T-helper 17 cell (primary cell): ENCODE results near the gene UBL7. TPM values are rescaled to one million over a fixed set of nuclear protein-coding genes. Genes with fewer than 3 reads are reported as not detected.
A peak's percentile ranks its signal among the peaks of the same experiment; 100 is the strongest.

Experiments used
- ATAC-seq: fragments of 150-1000 bp; cut with Tn5 transposase; 2 replicates; pipeline ENCODE4 v1.10.0; 2021; ENCODE audit warnings: mild to moderate bottlenecking, moderate library complexity
- DNase-seq, 3 donors: peaks; one replicate each; pipeline versions ENCODE4 v3.0.0 to v3.0.0-alpha.2; 2020 to 2021
- H3K9me3 ChIP-seq: one replicate; pipeline ENCODE4 v1.7.0; 2013; ENCODE audit warnings: low read length, mild to moderate bottlenecking; ENCODE audit not compliant: control insufficient read depth, poor library complexity, severe bottlenecking
- H3K27ac Mint-ChIP-seq: one replicate; pipeline ENCODE4 v1.8.0; 2022; ENCODE audit warnings: mild to moderate bottlenecking, moderate library complexity, mixed read lengths
- H3K27me3 Mint-ChIP-seq: one replicate; pipeline ENCODE4 v1.8.0; 2022; ENCODE audit warnings: mixed read lengths
- H3K36me3 Mint-ChIP-seq: one replicate; pipeline ENCODE4 v1.8.0; 2022; ENCODE audit warnings: low read depth, mixed read lengths
- H3K4me1 Mint-ChIP-seq: one replicate; pipeline ENCODE4 v1.8.0; 2022; ENCODE audit warnings: mild to moderate bottlenecking, mixed read lengths
- H3K4me3 Mint-ChIP-seq: one replicate; pipeline ENCODE4 v1.8.0; 2022; ENCODE audit warnings: mild to moderate bottlenecking, moderate library complexity, mixed read lengths
- total RNA-seq, 4 donors: library from RNA in 2 of 4; stranded (reverse) in 2 of 4; gene quantifications; one replicate each; pipeline ENCODE4 v1.2.3 and lab custom pipeline; 2022 to 2026

The UBL7 gene
- total RNA-seq, 2 donors from 2014 or later: 28.0 to 28.2 TPM

- H3K9me3 ChIP-seq: no peaks in the 10 kb centered on the region
- DNase-seq (no peak), ATAC-seq (no peak)
- H3K27ac Mint-ChIP-seq: no peak overlapping the region
- H3K36me3 Mint-ChIP-seq: peaks cover 4% of the 10 kb centered on the region
- H3K4me1 Mint-ChIP-seq: peaks cover 16% of the 10 kb centered on the region
- no peak overlapping the region for H3K4me3 Mint-ChIP-seq
- no peaks in the 10 kb centered on the region for H3K27me3 Mint-ChIP-seq
These were observed 17.7 kb downstream of the UBL7 start for GRCh38 chr15:74443100-74443909.

- Mint-ChIP-seq H3K27me3 (no peaks in the 10 kb centered on the region), H3K27ac (peak overlapping the region; percentile 27), H3K4me1 (peaks cover 16% of the 10 kb centered on the region), H3K4me3 (no peak overlapping the region), H3K36me3 (peaks cover 4% of the 10 kb centered on the region)
- DNase-seq: no peak
- no peak for ATAC-seq
- no peaks in the 10 kb centered on the region for H3K9me3 ChIP-seq
These were observed 18.4 kb downstream of the UBL7 start for GRCh38 chr15:74442604-74443003.

GRCh38 chr15:74442063-74442462 lies 18.9 kb downstream of the UBL7 start:
- H3K27ac Mint-ChIP-seq: peak overlapping the region; percentile 27
- no peaks in the 10 kb centered on the region for H3K27me3 Mint-ChIP-seq
- no peaks in the 10 kb centered on the region for H3K9me3 ChIP-seq
- ATAC-seq (no peak), DNase-seq (no peak)
- H3K4me3 Mint-ChIP-seq: no peak overlapping the region
- peaks cover 16% of the 10 kb centered on the region for H3K4me1 Mint-ChIP-seq
- H3K36me3 Mint-ChIP-seq: peaks cover 4% of the 10 kb centered on the region

GRCh38 chr15:74441248-74441941 lies 19.6 kb downstream of the UBL7 start:
- ATAC-seq (no peak), DNase-seq (no peak)
- Mint-ChIP-seq H3K27me3 (no peaks in the 10 kb centered on the region), H3K4me3 (no peak overlapping the region), H3K36me3 (peaks cover 2% of the 10 kb centered on the region), H3K27ac (no peak overlapping the region), H3K4me1 (peaks cover 16% of the 10 kb centered on the region)
- no peaks in the 10 kb centered on the region for H3K9me3 ChIP-seq

GRCh38 chr15:74438721-74439316 lies 22.1 kb downstream of the UBL7 start:
- peak overlapping the region; percentile 60 for H3K27ac Mint-ChIP-seq
- H3K4me1 Mint-ChIP-seq: peaks cover 23% of the 10 kb centered on the region

GRCh38 chr15:74438206-74438605 lies 22.8 kb downstream of the UBL7 start:
- ATAC-seq: no peak
- H3K4me3 Mint-ChIP-seq: no peak overlapping the region
- no peaks in the 10 kb centered on the region for H3K27me3 Mint-ChIP-seq
- H3K36me3 Mint-ChIP-seq: no peaks in the 10 kb centered on the region
- peaks cover 21% of the 10 kb centered on the region for H3K4me1 Mint-ChIP-seq
- no peaks in the 10 kb centered on the region for H3K9me3 ChIP-seq
- H3K27ac Mint-ChIP-seq: peak overlapping the region; percentile 60
- DNase-seq: no peak

More at GRCh38 chr15:74438721-74439316, 22.1 kb downstream of the UBL7 start:
- H3K9me3 ChIP-seq: no peaks in the 10 kb centered on the region
- DNase-seq (peak; percentile 53 to 62 (median 56)), ATAC-seq (peak; percentile 75)
- Mint-ChIP-seq H3K4me3 (no peak overlapping the region), H3K36me3 (no peaks in the 10 kb centered on the region), H3K27me3 (no peaks in the 10 kb centered on the region)

GRCh38 chr15:74434263-74435136 lies 26.5 kb downstream of the UBL7 start:
- H3K9me3 ChIP-seq: no peaks in the 10 kb centered on the region
- ATAC-seq: no peak
- peaks cover 18% of the 10 kb centered on the region for H3K4me1 Mint-ChIP-seq
- no peaks in the 10 kb centered on the region for H3K36me3 Mint-ChIP-seq
- no peak for DNase-seq
- H3K4me3 Mint-ChIP-seq: peak overlapping the region; percentile 85
- H3K27me3 Mint-ChIP-seq: no peaks in the 10 kb centered on the region
- no peak overlapping the region for H3K27ac Mint-ChIP-seq

GRCh38 chr15:74433592-74434262 lies 27.2 kb downstream of the UBL7 start, which contains the start of gene SEMA7A:
Gene SEMA7A, minus strand, starts transcription at chr15:74433958. Its CDS starts 40 bp downstream, at chr15:74433918.
- no peaks in the 10 kb centered on the region for H3K9me3 ChIP-seq
- DNase-seq: peak; percentile 40 to 53 (median 51)
- Mint-ChIP-seq H3K27me3 (no peaks in the 10 kb centered on the region), H3K27ac (no peak within 1 kb of the TSS), H3K4me1 (peaks cover 18% of the 10 kb centered on the region), H3K36me3 (no peaks in the 10 kb centered on the region), H3K4me3 (peak within 1 kb of the TSS; percentile 85)
- ATAC-seq: peak; percentile 79

GRCh38 chr15:74432968-74433591 lies 27.9 kb downstream of the UBL7 start:
- no peak overlapping the region for H3K27ac Mint-ChIP-seq
- H3K4me3 Mint-ChIP-seq: peak overlapping the region; percentile 65
- H3K9me3 ChIP-seq: no peaks in the 10 kb centered on the region
- ATAC-seq: no peak
- H3K27me3 Mint-ChIP-seq: no peaks in the 10 kb centered on the region
- no peak for DNase-seq
- H3K36me3 Mint-ChIP-seq: no peaks in the 10 kb centered on the region
- peaks cover 13% of the 10 kb centered on the region for H3K4me1 Mint-ChIP-seq

GRCh38 chr15:74432271-74432967 lies 28.5 kb downstream of the UBL7 start:
- no peaks in the 10 kb centered on the region for H3K36me3 Mint-ChIP-seq
- DNase-seq: no peak
- H3K4me1 Mint-ChIP-seq: peaks cover 13% of the 10 kb centered on the region
- peak overlapping the region; percentile 65 for H3K4me3 Mint-ChIP-seq
- H3K27me3 Mint-ChIP-seq: no peaks in the 10 kb centered on the region
- no peak overlapping the region for H3K27ac Mint-ChIP-seq
- no peaks in the 10 kb centered on the region for H3K9me3 ChIP-seq
- ATAC-seq: no peak

GRCh38 chr15:74431645-74432044 lies 29.3 kb downstream of the UBL7 start:
- DNase-seq (no peak), ATAC-seq (no peak)
- Mint-ChIP-seq H3K36me3 (no peaks in the 10 kb centered on the region), H3K27me3 (no peaks in the 10 kb centered on the region), H3K4me3 (peak overlapping the region; percentile 65), H3K27ac (no peak overlapping the region), H3K4me1 (peaks cover 16% of the 10 kb centered on the region)
- H3K9me3 ChIP-seq: no peaks in the 10 kb centered on the region
